Neural progenitor cell (in vitro differentiated cells): Measurements from ENCODE around the gene SCGN. TPM values are rescaled to one million over a fixed set of nuclear protein-coding genes. Genes with fewer than 3 reads are reported as not detected.

Experiments
- DNase-seq: peaks from one replicate; pipeline ENCODE4 v3.0.0-alpha.2; 2016; ENCODE audit warnings: low spot score
- H2AFZ ChIP-seq: fragments of 200-600 bp; sonication (generic); replicated peaks from 2 replicates; pipeline ENCODE4 v1.6.1; 2016; ENCODE audit warnings: antibody characterized with exemption
- H3F3A ChIP-seq: fragments of 200-600 bp; sonication (generic); 2 replicates; pipeline ENCODE4 v1.6.1; 2016; ENCODE audit warnings: antibody characterized with exemption, low read depth
- H3K27ac ChIP-seq: fragments of 200-600 bp; sonication (generic); 2 replicates; pipeline ENCODE4 v1.5.1; 2016; ENCODE audit warnings: mild to moderate bottlenecking
- H3K27me3 ChIP-seq: fragments of 200-600 bp; sonication (generic); 2 replicates; pipeline ENCODE4 v1.6.1; 2016; ENCODE audit warnings: mild to moderate bottlenecking, moderate library complexity
- H3K36me3 ChIP-seq: fragments of 200-600 bp; sonication (generic); 2 replicates; pipeline ENCODE4 v1.5.1; 2016
- H3K4me1 ChIP-seq: fragments of 200-600 bp; sonication (generic); 2 replicates; pipeline ENCODE4 v1.6.1; 2016; ENCODE audit warnings: mixed run types
- H3K4me2 ChIP-seq: fragments of 200-600 bp; sonication (generic); 2 replicates; pipeline ENCODE4 v1.6.1; 2016
- H3K4me3 ChIP-seq: fragments of 200-600 bp; sonication (generic); 2 replicates; pipeline ENCODE4 v1.5.1; 2016
- H3K79me2 ChIP-seq: fragments of 200-600 bp; sonication (generic); 2 replicates; pipeline ENCODE4 v1.6.1; 2016; ENCODE audit warnings: low read depth
- H3K9ac ChIP-seq: fragments of 200-600 bp; sonication (generic); 2 replicates; pipeline ENCODE4 v1.6.1; 2016
- H3K9me3 ChIP-seq: fragments of 200-600 bp; sonication (generic); 2 replicates; pipeline ENCODE4 v1.5.1; 2016; ENCODE audit warnings: low read depth
- H4K20me1 ChIP-seq: fragments of 200-600 bp; sonication (generic); 2 replicates; pipeline ENCODE4 v1.6.1; 2016; ENCODE audit warnings: low read depth
- H3K27ac Mint-ChIP-seq: 3 replicates; pipeline ENCODE4 v1.8.0; 2021; ENCODE audit warnings: mixed read lengths
- H3K27me3 Mint-ChIP-seq: 2 replicates; pipeline ENCODE4 v1.8.0; 2022; ENCODE audit warnings: low read depth, mild to moderate bottlenecking, inconsistent platforms, moderate library complexity, mixed read lengths; ENCODE audit not compliant: insufficient read depth
- H3K36me3 Mint-ChIP-seq: 3 replicates; pipeline ENCODE4 v1.8.0; 2021; ENCODE audit warnings: mixed read lengths
- H3K4me1 Mint-ChIP-seq: 3 replicates; pipeline ENCODE4 v1.8.0; 2021; ENCODE audit warnings: mixed read lengths
- H3K4me3 Mint-ChIP-seq: 3 replicates; pipeline ENCODE4 v1.8.0; 2021; ENCODE audit warnings: mild to moderate bottlenecking, moderate library complexity, mixed read lengths
- H3K9me3 Mint-ChIP-seq: 3 replicates; pipeline ENCODE4 v1.8.0; 2020; ENCODE audit warnings: mixed read lengths
- EZH2 ChIP-seq: fragments of 200-600 bp; sonication (generic); IDR thresholded peaks from 2 replicates; pipeline ENCODE4 v1.6.1; 2017; ENCODE audit warnings: antibody characterized with exemption, mild to moderate bottlenecking, moderate library complexity
- EZH2phosphoT487 ChIP-seq: fragments of 200-600 bp; sonication (generic); IDR thresholded peaks from 2 replicates; pipeline ENCODE4 v1.6.1; 2017; ENCODE audit warnings: antibody characterized with exemption
- total RNA-seq: library from RNA; depleted of rRNA; stranded (reverse); fragments of >200 nt; gene quantifications from 2 replicates; pipeline ENCODE4 v1.2.3, GENCODE V29; 2015; ENCODE audit warnings: low replicate concordance
- TF ChIP-seq, protein P1 (sequence below): fragments of 200-600 bp; sonication (generic); IDR thresholded peaks from 2 replicates; pipeline ENCODE4 v1.5.1; 2017; ENCODE audit warnings: antibody characterized with exemption, mild to moderate bottlenecking

SCGN gene
- total RNA-seq, 1 donor from 2014 or later: not detected

DNA sequence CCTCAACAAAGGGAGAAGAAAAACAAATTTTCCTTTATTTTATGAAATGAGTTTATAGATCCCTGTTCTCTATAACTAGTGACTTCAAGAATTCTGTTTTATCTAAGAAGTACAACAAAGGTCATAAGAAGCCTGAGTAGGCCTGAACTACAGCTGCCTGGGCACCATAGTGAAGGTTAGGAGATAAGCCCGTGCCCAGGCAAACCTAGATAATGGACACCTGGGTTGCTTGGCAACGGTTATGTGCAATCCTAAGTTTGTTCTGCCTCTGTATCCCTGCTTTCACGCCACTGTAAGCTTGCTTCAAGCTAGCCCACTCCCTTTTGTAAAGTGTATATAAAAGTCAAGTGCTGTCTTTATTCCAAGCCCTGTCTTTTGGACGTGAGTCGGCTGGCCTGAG is 23.2 kb downstream of the SCGN start:
- H3K4me2 ChIP-seq: no peak overlapping the region
- H3K9me3 ChIP-seq: no peaks in the 10 kb centered on the region
- H3K4me1 ChIP-seq: no peaks in the 10 kb centered on the region
- peaks cover 19% of the 10 kb centered on the region for H3K4me1 Mint-ChIP-seq
- no peaks in the 10 kb centered on the region for H3K36me3 ChIP-seq
- H2AFZ ChIP-seq: no peak overlapping the region
- H3K79me2 ChIP-seq: no peaks in the 10 kb centered on the region
- TF ChIP-seq EZH2: no peak
- TF ChIP-seq, protein P1, sequence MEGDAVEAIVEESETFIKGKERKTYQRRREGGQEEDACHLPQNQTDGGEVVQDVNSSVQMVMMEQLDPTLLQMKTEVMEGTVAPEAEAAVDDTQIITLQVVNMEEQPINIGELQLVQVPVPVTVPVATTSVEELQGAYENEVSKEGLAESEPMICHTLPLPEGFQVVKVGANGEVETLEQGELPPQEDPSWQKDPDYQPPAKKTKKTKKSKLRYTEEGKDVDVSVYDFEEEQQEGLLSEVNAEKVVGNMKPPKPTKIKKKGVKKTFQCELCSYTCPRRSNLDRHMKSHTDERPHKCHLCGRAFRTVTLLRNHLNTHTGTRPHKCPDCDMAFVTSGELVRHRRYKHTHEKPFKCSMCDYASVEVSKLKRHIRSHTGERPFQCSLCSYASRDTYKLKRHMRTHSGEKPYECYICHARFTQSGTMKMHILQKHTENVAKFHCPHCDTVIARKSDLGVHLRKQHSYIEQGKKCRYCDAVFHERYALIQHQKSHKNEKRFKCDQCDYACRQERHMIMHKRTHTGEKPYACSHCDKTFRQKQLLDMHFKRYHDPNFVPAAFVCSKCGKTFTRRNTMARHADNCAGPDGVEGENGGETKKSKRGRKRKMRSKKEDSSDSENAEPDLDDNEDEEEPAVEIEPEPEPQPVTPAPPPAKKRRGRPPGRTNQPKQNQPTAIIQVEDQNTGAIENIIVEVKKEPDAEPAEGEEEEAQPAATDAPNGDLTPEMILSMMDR: no peak
- no peak for TF ChIP-seq EZH2phosphoT487
- no peak overlapping the region for H3K27ac Mint-ChIP-seq
- no peaks in the 10 kb centered on the region for H3K36me3 Mint-ChIP-seq
- no peak overlapping the region for H3K27ac ChIP-seq
- no peaks in the 10 kb centered on the region for H3F3A ChIP-seq
- H4K20me1 ChIP-seq: no peaks in the 10 kb centered on the region
- no peak overlapping the region for H3K4me3 Mint-ChIP-seq
- H3K9me3 Mint-ChIP-seq: no peaks in the 10 kb centered on the region
- H3K9ac ChIP-seq: no peak overlapping the region
- no peak overlapping the region for H3K4me3 ChIP-seq
- H3K27me3 Mint-ChIP-seq: no peaks in the 10 kb centered on the region
- no peak for DNase-seq
- H3K27me3 ChIP-seq: no peaks in the 10 kb centered on the region

DNA sequence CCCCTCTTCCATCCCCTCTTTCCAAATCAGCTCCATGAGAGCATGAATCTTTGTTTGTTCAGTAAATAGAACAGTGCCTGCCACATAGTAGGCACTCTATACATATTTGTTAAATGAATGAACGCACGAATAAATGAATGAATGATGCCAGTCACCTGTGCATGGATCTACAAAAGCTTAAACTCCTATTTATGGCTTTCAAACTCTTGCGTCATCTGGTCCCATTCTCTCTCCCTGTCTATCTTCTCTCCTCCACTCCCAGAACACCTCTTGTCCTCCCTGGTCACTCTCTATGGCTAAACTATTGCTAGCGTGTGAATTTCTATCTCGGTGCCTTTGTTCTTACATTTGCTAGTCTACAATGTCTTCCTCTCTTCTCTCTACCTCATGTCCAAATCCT is 24.8 kb downstream of the SCGN start:
- Mint-ChIP-seq H3K9me3 (no peaks in the 10 kb centered on the region), H3K27me3 (no peaks in the 10 kb centered on the region), H3K27ac (no peak overlapping the region), H3K36me3 (no peaks in the 10 kb centered on the region), H3K4me3 (no peak overlapping the region), H3K4me1 (peaks cover 13% of the 10 kb centered on the region)
- H2AFZ ChIP-seq: no peak overlapping the region
- no peaks in the 10 kb centered on the region for H3F3A ChIP-seq
- no peaks in the 10 kb centered on the region for H3K79me2 ChIP-seq
- no peak overlapping the region for H3K4me3 ChIP-seq
- no peaks in the 10 kb centered on the region for H4K20me1 ChIP-seq
- no peak for DNase-seq
- H3K9ac ChIP-seq: no peak overlapping the region
- no peaks in the 10 kb centered on the region for H3K27me3 ChIP-seq
- H3K4me1 ChIP-seq: no peaks in the 10 kb centered on the region
- no peaks in the 10 kb centered on the region for H3K36me3 ChIP-seq
- H3K9me3 ChIP-seq: no peaks in the 10 kb centered on the region
- no peak overlapping the region for H3K27ac ChIP-seq
- no peak for TF ChIP-seq EZH2
- TF ChIP-seq EZH2phosphoT487: no peak
- TF ChIP-seq, protein P1: no peak
- no peak overlapping the region for H3K4me2 ChIP-seq

DNA sequence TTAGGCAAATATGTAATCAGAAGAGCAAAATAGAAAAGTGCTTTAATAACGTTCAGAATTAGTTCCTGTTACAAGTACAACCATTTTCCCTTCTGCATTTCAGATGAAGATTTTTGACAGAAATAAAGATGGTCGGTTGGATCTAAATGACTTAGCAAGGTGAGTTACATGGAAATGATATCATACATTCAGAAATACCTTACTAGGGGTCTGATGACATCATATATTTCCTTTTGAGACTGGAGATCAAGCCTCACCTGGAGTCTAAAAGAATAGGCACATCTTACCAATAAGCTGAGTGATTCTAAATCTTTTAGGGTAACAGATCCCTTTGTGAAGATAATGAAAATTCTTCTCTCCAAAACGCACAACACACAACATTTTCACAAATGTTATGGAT is 29.8 kb downstream of the SCGN start:
- no peak overlapping the region for H3K9ac ChIP-seq
- H3F3A ChIP-seq: no peaks in the 10 kb centered on the region
- no peaks in the 10 kb centered on the region for H3K36me3 ChIP-seq
- H3K27me3 Mint-ChIP-seq: no peaks in the 10 kb centered on the region
- TF ChIP-seq EZH2phosphoT487: no peak
- no peak for TF ChIP-seq EZH2
- TF ChIP-seq, protein P1: no peak
- H3K4me3 Mint-ChIP-seq: no peak overlapping the region
- no peak overlapping the region for H3K4me2 ChIP-seq
- H3K4me1 Mint-ChIP-seq: no peaks in the 10 kb centered on the region
- H3K27me3 ChIP-seq: no peaks in the 10 kb centered on the region
- H3K79me2 ChIP-seq: no peaks in the 10 kb centered on the region
- H3K4me1 ChIP-seq: no peaks in the 10 kb centered on the region
- no peak for DNase-seq
- H3K27ac Mint-ChIP-seq: no peak overlapping the region
- H3K9me3 Mint-ChIP-seq: no peaks in the 10 kb centered on the region
- no peaks in the 10 kb centered on the region for H3K36me3 Mint-ChIP-seq
- H3K9me3 ChIP-seq: no peaks in the 10 kb centered on the region
- no peak overlapping the region for H3K27ac ChIP-seq
- H2AFZ ChIP-seq: no peak overlapping the region
- H3K4me3 ChIP-seq: no peak overlapping the region
- no peaks in the 10 kb centered on the region for H4K20me1 ChIP-seq

DNA sequence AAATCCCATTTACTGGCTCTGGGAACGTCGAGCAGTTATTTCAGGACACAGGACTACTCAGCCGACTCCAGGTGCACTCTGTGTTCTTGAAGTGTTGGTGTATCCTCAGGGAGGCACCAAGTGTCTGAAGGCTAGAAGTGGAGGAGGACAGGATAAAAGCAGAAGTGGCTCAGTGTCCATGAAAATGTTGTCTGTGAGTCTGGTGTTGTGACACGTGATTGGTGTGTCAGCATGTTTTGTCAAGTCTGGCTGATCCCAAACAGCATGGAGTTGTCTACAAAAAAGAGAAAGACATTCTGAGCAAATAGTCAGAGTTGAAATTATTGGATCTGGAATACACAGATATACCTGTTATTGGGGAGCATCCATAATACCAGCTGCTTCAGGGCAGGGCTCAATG is 30.3 kb downstream of the SCGN start:
- H3K27ac Mint-ChIP-seq: no peak overlapping the region
- no peaks in the 10 kb centered on the region for H3K4me1 Mint-ChIP-seq
- Histone ChIP-seq H3K9me3 (no peaks in the 10 kb centered on the region), H3K79me2 (no peaks in the 10 kb centered on the region), H3K36me3 (no peaks in the 10 kb centered on the region), H3K4me2 (no peak overlapping the region), H3K4me1 (no peaks in the 10 kb centered on the region), H2AFZ (no peak overlapping the region), H3F3A (no peaks in the 10 kb centered on the region), H3K4me3 (no peak overlapping the region), H4K20me1 (no peaks in the 10 kb centered on the region), H3K9ac (no peak overlapping the region), H3K27me3 (no peaks in the 10 kb centered on the region), H3K27ac (no peak overlapping the region)
- no peaks in the 10 kb centered on the region for H3K36me3 Mint-ChIP-seq
- no peak for TF ChIP-seq EZH2phosphoT487
- TF ChIP-seq EZH2: no peak
- TF ChIP-seq, protein P1: no peak
- H3K9me3 Mint-ChIP-seq: no peaks in the 10 kb centered on the region
- no peak for DNase-seq
- H3K4me3 Mint-ChIP-seq: peak overlapping the region; percentile 8
- H3K27me3 Mint-ChIP-seq: no peaks in the 10 kb centered on the region
